ENCODE data around the gene SLC35F3. TPM values are rescaled to one million over a fixed set of nuclear protein-coding genes. Genes with fewer than 3 reads are reported as not detected.
"Not testable (repeated sequence)": the region's sequence is repeated elsewhere in the genome, so short reads cannot be mapped to it uniquely, and the experiment has no call there.

SLC35F3 gene
- total RNA-seq, 1 experiment from 2014 or later: not detected

DNA sequence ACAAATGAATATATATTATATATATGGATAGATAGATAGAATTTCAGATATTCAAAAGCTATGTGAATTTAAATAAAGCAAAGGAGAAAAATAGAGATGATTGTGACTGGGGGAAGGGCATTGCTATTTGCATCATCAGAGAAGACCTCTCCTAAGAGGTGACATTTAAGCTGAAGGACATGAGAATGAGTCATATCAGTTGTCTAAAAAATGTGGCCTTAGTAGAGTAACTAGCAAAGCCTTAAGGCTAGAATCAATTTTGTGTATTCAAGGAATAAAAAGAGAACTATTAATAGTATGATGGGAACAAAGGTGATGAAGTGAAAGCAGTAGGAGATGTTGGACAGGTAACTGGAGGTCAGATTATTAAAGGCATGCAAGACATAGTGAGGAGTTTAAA lies 34.8 kb upstream of the SLC35F3 start:
- Histone ChIP-seq H3K9me2 (replicated peaks; ENCODE audit: insufficient read depth, low read length) (no peaks in the 10 kb centered on the region), H3K4me3 (ENCODE audit: low read length) (no peak overlapping the region), H3K4me2 (ENCODE audit: low read depth, low read length, poor library complexity, severe bottlenecking) (no peak overlapping the region), H3K9ac (ENCODE audit: low read length) (no peak overlapping the region), H2AFZ (ENCODE audit: low read length) (no peak overlapping the region), H3K36me3 (ENCODE audit: insufficient read depth, low read length) (no peaks in the 10 kb centered on the region), H3K27ac (ENCODE audit: low read length) (no peak overlapping the region), H3K27me3 (ENCODE audit: low read length) (no peaks in the 10 kb centered on the region), H3K79me2 (ENCODE audit: low read length) (no peaks in the 10 kb centered on the region), H4K20me1 (ENCODE audit: insufficient read depth, low read depth, low read length) (no peaks in the 10 kb centered on the region), H3K4me1 (ENCODE audit: low read length) (no peaks in the 10 kb centered on the region), H3K9me3 (ENCODE audit: low read length) (peaks cover under 1% of the 10 kb centered on the region; the same call in 1 of the 2 replicates)
- no peak for DNase-seq

GRCh38 chr1:233873666-233874065 lies 30.8 kb upstream of the SLC35F3 start:
- DNase-seq: no peak
- H3K4me2 ChIP-seq (ENCODE audit: low read depth, low read length, poor library complexity, severe bottlenecking): no peak overlapping the region
- H3K4me1 ChIP-seq (ENCODE audit: low read length): no peaks in the 10 kb centered on the region
- no peaks in the 10 kb centered on the region for H3K9me2 ChIP-seq (replicated peaks; ENCODE audit: insufficient read depth, low read length)
- no peak overlapping the region for H3K9ac ChIP-seq (ENCODE audit: low read length)
- no peak overlapping the region for H3K27ac ChIP-seq (ENCODE audit: low read length)
- H3K27me3 ChIP-seq (ENCODE audit: low read length): no peaks in the 10 kb centered on the region
- no peak overlapping the region for H2AFZ ChIP-seq (ENCODE audit: low read length)
- H3K36me3 ChIP-seq (ENCODE audit: insufficient read depth, low read length): no peaks in the 10 kb centered on the region
- no peak overlapping the region for H3K4me3 ChIP-seq (ENCODE audit: low read length)
- no peaks in the 10 kb centered on the region for H4K20me1 ChIP-seq (ENCODE audit: insufficient read depth, low read depth, low read length)
- no peaks in the 10 kb centered on the region for H3K9me3 ChIP-seq (ENCODE audit: low read length)
- no peaks in the 10 kb centered on the region for H3K79me2 ChIP-seq (ENCODE audit: low read length)

DNA sequence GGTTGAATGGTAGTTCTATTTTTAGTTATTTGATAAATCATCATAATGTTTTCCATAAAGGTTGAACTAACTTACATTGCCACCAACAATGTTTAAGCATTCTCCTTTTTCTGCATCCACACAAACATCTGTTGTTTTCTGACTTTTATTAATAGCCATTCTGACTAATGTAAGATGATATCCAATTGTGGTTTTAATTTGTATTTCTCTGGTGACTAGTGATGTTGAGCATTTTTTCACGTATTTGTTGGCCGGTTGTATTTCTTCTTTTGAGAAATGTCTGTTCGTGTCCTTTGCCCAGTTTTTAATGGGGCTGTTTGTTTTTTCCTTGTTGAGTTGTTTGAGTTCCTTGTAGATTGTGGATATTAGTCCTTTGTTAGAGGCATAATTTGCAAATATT lies 24.6 kb upstream of the SLC35F3 start:
- no peaks in the 10 kb centered on the region for H3K27me3 ChIP-seq (ENCODE audit: low read length)
- no peak for DNase-seq
- no peak overlapping the region for H3K4me3 ChIP-seq (ENCODE audit: low read length)
- no peaks in the 10 kb centered on the region for H3K79me2 ChIP-seq (ENCODE audit: low read length)
- no peak overlapping the region for H3K27ac ChIP-seq (ENCODE audit: low read length)
- no peaks in the 10 kb centered on the region for H3K9me2 ChIP-seq (replicated peaks; ENCODE audit: insufficient read depth, low read length)
- H3K4me1 ChIP-seq (ENCODE audit: low read length): no peaks in the 10 kb centered on the region
- no peaks in the 10 kb centered on the region for H4K20me1 ChIP-seq (ENCODE audit: insufficient read depth, low read depth, low read length)
- H2AFZ ChIP-seq (ENCODE audit: low read length): no peak overlapping the region
- H3K9ac ChIP-seq (ENCODE audit: low read length): no peak overlapping the region
- no peaks in the 10 kb centered on the region for H3K36me3 ChIP-seq (ENCODE audit: insufficient read depth, low read length)
- no peaks in the 10 kb centered on the region for H3K9me3 ChIP-seq (ENCODE audit: low read length)
- H3K4me2 ChIP-seq (ENCODE audit: low read depth, low read length, poor library complexity, severe bottlenecking): no peak overlapping the region

DNA sequence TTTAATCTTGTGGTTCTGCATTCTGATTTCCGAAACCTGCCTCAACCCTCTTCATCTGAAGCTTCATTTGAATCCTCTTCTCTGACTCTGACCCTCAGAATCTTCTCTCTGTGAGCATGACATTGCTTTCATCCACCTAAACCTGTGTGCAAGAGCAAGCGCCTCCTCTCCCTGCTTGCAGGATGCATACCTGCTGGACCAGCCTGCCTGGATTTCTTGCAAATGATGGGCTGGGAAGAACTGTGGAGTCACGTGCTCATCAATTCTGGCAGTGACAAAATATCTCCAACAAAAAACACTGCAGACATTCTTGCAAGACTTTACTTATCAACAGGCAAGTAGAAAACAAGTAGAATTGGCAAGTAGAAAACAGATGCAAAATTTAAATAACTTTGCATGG lies 20.8 kb upstream of the SLC35F3 start:
- H3K4me1 ChIP-seq (ENCODE audit: low read length): no peaks in the 10 kb centered on the region
- H3K9me2 ChIP-seq (replicated peaks; ENCODE audit: insufficient read depth, low read length): no peaks in the 10 kb centered on the region
- H3K9ac ChIP-seq (ENCODE audit: low read length): no peak overlapping the region
- H3K27ac ChIP-seq (ENCODE audit: low read length): no peak overlapping the region
- no peak overlapping the region for H3K4me3 ChIP-seq (ENCODE audit: low read length)
- no peaks in the 10 kb centered on the region for H3K27me3 ChIP-seq (ENCODE audit: low read length)
- DNase-seq: no peak
- H3K9me3 ChIP-seq (ENCODE audit: low read length): no peaks in the 10 kb centered on the region
- no peaks in the 10 kb centered on the region for H3K36me3 ChIP-seq (ENCODE audit: insufficient read depth, low read length)
- H3K4me2 ChIP-seq (ENCODE audit: low read depth, low read length, poor library complexity, severe bottlenecking): no peak overlapping the region
- H4K20me1 ChIP-seq (ENCODE audit: insufficient read depth, low read depth, low read length): no peaks in the 10 kb centered on the region
- H3K79me2 ChIP-seq (ENCODE audit: low read length): no peaks in the 10 kb centered on the region
- no peak overlapping the region for H2AFZ ChIP-seq (ENCODE audit: low read length)

GRCh38 chr1:233884461-233885151 lies 19.9 kb upstream of the SLC35F3 start:
- Histone ChIP-seq H3K27me3 (ENCODE audit: low read length) (no peaks in the 10 kb centered on the region), H3K9ac (ENCODE audit: low read length) (no peak overlapping the region), H3K9me2 (replicated peaks; ENCODE audit: insufficient read depth, low read length) (no peaks in the 10 kb centered on the region), H4K20me1 (ENCODE audit: insufficient read depth, low read depth, low read length) (no peaks in the 10 kb centered on the region), H3K27ac (ENCODE audit: low read length) (no peak overlapping the region), H3K4me2 (ENCODE audit: low read depth, low read length, poor library complexity, severe bottlenecking) (no peak overlapping the region), H2AFZ (ENCODE audit: low read length) (no peak overlapping the region), H3K4me3 (ENCODE audit: low read length) (no peak overlapping the region), H3K4me1 (ENCODE audit: low read length) (no peaks in the 10 kb centered on the region), H3K79me2 (ENCODE audit: low read length) (no peaks in the 10 kb centered on the region), H3K36me3 (ENCODE audit: insufficient read depth, low read length) (no peaks in the 10 kb centered on the region), H3K9me3 (ENCODE audit: low read length) (no peaks in the 10 kb centered on the region)
- DNase-seq: no peak

DNA sequence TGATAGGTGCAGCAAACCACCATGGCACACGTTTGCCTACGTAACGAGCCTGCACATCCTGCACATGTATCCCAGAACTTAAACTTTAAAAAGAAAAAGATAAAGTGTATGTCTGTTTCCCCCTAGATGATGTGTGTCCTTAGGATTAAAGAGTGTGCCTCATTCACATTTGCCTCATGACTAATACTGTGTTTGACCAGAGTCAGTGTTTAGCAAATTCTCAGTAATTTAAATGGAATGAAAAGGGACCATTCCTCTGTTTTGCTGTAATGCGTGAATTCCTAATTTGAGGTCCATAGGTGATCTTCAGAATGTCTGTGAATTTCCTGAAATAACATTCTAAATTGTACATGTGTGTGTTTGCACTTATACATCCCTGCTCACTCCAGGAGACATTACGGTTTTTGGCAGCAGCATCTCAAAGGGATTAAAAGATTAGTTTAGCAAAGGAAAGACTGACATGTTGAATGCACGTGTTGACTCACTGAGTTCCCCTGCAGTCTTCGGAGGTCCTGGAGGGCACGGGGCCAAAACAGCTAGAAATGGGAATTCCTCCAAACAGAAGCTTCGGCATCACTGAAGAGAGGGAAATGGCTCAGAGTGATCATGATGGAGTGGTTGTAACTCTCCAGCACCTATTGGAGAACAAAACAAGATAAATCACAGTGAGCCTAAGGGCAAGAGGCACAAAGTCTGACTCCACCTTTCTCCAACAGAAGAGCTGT lies 19.1 kb upstream of the SLC35F3 start:
- H3K9ac ChIP-seq (ENCODE audit: low read length): no peak overlapping the region
- H3K36me3 ChIP-seq (ENCODE audit: insufficient read depth, low read length): no peaks in the 10 kb centered on the region
- H3K27me3 ChIP-seq (ENCODE audit: low read length): no peaks in the 10 kb centered on the region
- no peaks in the 10 kb centered on the region for H3K79me2 ChIP-seq (ENCODE audit: low read length)
- H3K4me2 ChIP-seq (ENCODE audit: low read depth, low read length, poor library complexity, severe bottlenecking): no peak overlapping the region
- H3K4me3 ChIP-seq (ENCODE audit: low read length): no peak overlapping the region
- DNase-seq: no peak
- H3K9me2 ChIP-seq (replicated peaks; ENCODE audit: insufficient read depth, low read length): no peaks in the 10 kb centered on the region
- no peaks in the 10 kb centered on the region for H3K9me3 ChIP-seq (ENCODE audit: low read length)
- H2AFZ ChIP-seq (ENCODE audit: low read length): no peak overlapping the region
- no peaks in the 10 kb centered on the region for H4K20me1 ChIP-seq (ENCODE audit: insufficient read depth, low read depth, low read length)
- no peaks in the 10 kb centered on the region for H3K4me1 ChIP-seq (ENCODE audit: low read length)
- H3K27ac ChIP-seq (ENCODE audit: low read length): no peak overlapping the region

DNA sequence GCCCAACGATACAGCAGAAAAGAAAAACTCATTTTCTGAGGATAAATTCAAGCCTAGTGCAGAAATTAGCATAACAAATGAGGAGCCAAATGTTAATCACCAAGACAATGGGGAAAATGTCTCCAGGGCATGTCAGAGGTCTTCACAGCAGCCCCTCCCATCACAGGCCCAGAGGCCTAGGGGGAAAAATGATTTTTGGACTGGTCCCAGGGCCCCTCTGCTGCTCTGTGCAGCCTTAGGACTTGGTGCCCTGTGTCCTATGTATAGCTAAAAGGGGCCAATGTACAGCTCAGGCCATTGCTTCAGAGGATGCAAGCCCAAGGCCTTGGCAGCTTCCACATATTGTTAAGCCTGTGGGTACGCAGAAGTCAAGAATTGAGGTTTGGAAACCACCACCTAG lies 13.3 kb upstream of the SLC35F3 start:
- H3K9ac ChIP-seq (ENCODE audit: low read length); H3K4me3 ChIP-seq (ENCODE audit: low read length); H3K27me3 ChIP-seq (ENCODE audit: low read length); H3K9me2 ChIP-seq (replicated peaks; ENCODE audit: insufficient read depth, low read length); H3K36me3 ChIP-seq (ENCODE audit: insufficient read depth, low read length); H3K79me2 ChIP-seq (ENCODE audit: low read length); H3K4me2 ChIP-seq (ENCODE audit: low read depth, low read length, poor library complexity, severe bottlenecking); DNase-seq; H3K4me1 ChIP-seq (ENCODE audit: low read length); H4K20me1 ChIP-seq (ENCODE audit: insufficient read depth, low read depth, low read length); H2AFZ ChIP-seq (ENCODE audit: low read length); H3K27ac ChIP-seq (ENCODE audit: low read length); H3K9me3 ChIP-seq (ENCODE audit: low read length): not testable (repeated sequence)

GRCh38 chr1:233897325-233898162 lies 6.9 kb upstream of the SLC35F3 start:
- H3K36me3 ChIP-seq (ENCODE audit: insufficient read depth, low read length): no peaks in the 10 kb centered on the region
- H3K4me3 ChIP-seq (ENCODE audit: low read length): no peak overlapping the region
- no peaks in the 10 kb centered on the region for H4K20me1 ChIP-seq (ENCODE audit: insufficient read depth, low read depth, low read length)
- no peaks in the 10 kb centered on the region for H3K9me3 ChIP-seq (ENCODE audit: low read length)
- H3K9ac ChIP-seq (ENCODE audit: low read length): no peak overlapping the region
- no peaks in the 10 kb centered on the region for H3K4me1 ChIP-seq (ENCODE audit: low read length)
- no peak overlapping the region for H3K4me2 ChIP-seq (ENCODE audit: low read depth, low read length, poor library complexity, severe bottlenecking)
- no peak overlapping the region for H3K27ac ChIP-seq (ENCODE audit: low read length)
- no peaks in the 10 kb centered on the region for H3K79me2 ChIP-seq (ENCODE audit: low read length)
- H2AFZ ChIP-seq (ENCODE audit: low read length): no peak overlapping the region
- H3K9me2 ChIP-seq (replicated peaks; ENCODE audit: insufficient read depth, low read length): no peaks in the 10 kb centered on the region
- no peaks in the 10 kb centered on the region for H3K27me3 ChIP-seq (ENCODE audit: low read length)
- DNase-seq: no peak

All from Karpas-422 (cell line).